ENCODE results near the gene SCP2.

SCP2 gene

GRCh38 chr1:53037159-53037558 is 110.1 kb downstream of the SCP2 start:
- H3K4me1 ChIP-seq (ENCODE audit: control insufficient read depth, low read length), result no peaks in the 10 kb centered on the region
- TF ChIP-seq EZH2phosphoT487 (IDR thresholded peaks at IDR 0.05; ENCODE audit: borderline replicate concordance, low read length), result no peak
- no peak for TF ChIP-seq CTCF (IDR thresholded peaks at IDR 0.05; ENCODE audit: low read depth, low read length, poor library complexity, severe bottlenecking)
- H3F3A ChIP-seq (ENCODE audit: control insufficient read depth, insufficient read depth), result no peaks in the 10 kb centered on the region
- no peaks in the 10 kb centered on the region for H3K9me3 ChIP-seq (ENCODE audit: control insufficient read depth, insufficient read depth, low read length)
- H3K9me2 ChIP-seq (replicated peaks; ENCODE audit: control insufficient read depth, low read length), result no peaks in the 10 kb centered on the region
- H3K79me2 ChIP-seq (ENCODE audit: control insufficient read depth, low read length), result no peaks in the 10 kb centered on the region
- no peak overlapping the region for H3K4me3 ChIP-seq (ENCODE audit: low read length)
- peaks cover 3% of the 10 kb centered on the region; the same call in 1 of the 2 replicates for H3K36me3 ChIP-seq (ENCODE audit: control insufficient read depth, low read length)
- no peaks in the 10 kb centered on the region for H3K27me3 ChIP-seq (ENCODE audit: control insufficient read depth, low read length)
- no peaks in the 10 kb centered on the region for H4K20me1 ChIP-seq (ENCODE audit: control insufficient read depth, insufficient read depth, low read depth, low read length)
- H3K27ac ChIP-seq (ENCODE audit: low read depth, low read length), result no peak overlapping the region
- H3K4me2 ChIP-seq (ENCODE audit: low read length), result no peak overlapping the region

GRCh38 chr1:53038566-53038965 is 111.5 kb downstream of the SCP2 start:
- no peak for TF ChIP-seq EZH2phosphoT487 (IDR thresholded peaks at IDR 0.05; ENCODE audit: borderline replicate concordance, low read length)
- TF ChIP-seq CTCF (IDR thresholded peaks at IDR 0.05; ENCODE audit: low read depth, low read length, poor library complexity, severe bottlenecking), result no peak
- Histone ChIP-seq H3K4me2 (ENCODE audit: low read length) (no peak overlapping the region), H3K36me3 (ENCODE audit: control insufficient read depth, low read length) (peaks cover 3% of the 10 kb centered on the region; the same call in 1 of the 2 replicates), H3K79me2 (ENCODE audit: control insufficient read depth, low read length) (no peaks in the 10 kb centered on the region), H3K27ac (ENCODE audit: low read depth, low read length) (no peak overlapping the region), H3K4me3 (ENCODE audit: low read length) (no peak overlapping the region), H4K20me1 (ENCODE audit: control insufficient read depth, insufficient read depth, low read depth, low read length) (no peaks in the 10 kb centered on the region), H3K9me3 (ENCODE audit: control insufficient read depth, insufficient read depth, low read length) (no peaks in the 10 kb centered on the region), H3K4me1 (ENCODE audit: control insufficient read depth, low read length) (no peaks in the 10 kb centered on the region), H3F3A (ENCODE audit: control insufficient read depth, insufficient read depth) (no peaks in the 10 kb centered on the region), H3K27me3 (ENCODE audit: control insufficient read depth, low read length) (no peaks in the 10 kb centered on the region), H3K9me2 (replicated peaks; ENCODE audit: control insufficient read depth, low read length) (no peaks in the 10 kb centered on the region)

DNA sequence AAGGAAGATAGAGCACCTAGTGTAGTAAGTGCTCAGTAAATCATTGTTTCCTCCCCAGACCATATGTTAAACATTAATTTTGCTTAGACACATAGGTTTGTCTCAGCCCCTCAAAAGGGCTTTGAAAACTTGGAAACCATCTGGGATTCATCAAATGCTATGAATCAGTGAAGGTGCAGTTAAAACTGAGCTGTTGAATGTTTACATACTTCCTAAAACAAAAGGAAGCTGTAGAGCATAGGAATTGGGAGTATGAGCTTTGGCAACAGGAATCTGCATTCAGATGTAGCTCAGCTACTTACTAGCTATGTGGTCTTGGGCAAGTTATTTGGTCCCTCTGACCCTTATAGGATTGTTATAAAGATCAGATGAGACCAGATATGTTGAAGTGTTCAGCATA is 116.2 kb downstream of the SCP2 start:
- Histone ChIP-seq H3K79me2 (ENCODE audit: control insufficient read depth, low read length) (no peaks in the 10 kb centered on the region), H3K27ac (ENCODE audit: low read depth, low read length) (no peak overlapping the region), H3F3A (ENCODE audit: control insufficient read depth, insufficient read depth) (no peaks in the 10 kb centered on the region), H3K9me3 (ENCODE audit: control insufficient read depth, insufficient read depth, low read length) (no peaks in the 10 kb centered on the region), H3K4me3 (ENCODE audit: low read length) (no peak overlapping the region), H4K20me1 (ENCODE audit: control insufficient read depth, insufficient read depth, low read depth, low read length) (no peaks in the 10 kb centered on the region), H3K9me2 (replicated peaks; ENCODE audit: control insufficient read depth, low read length) (no peaks in the 10 kb centered on the region), H3K36me3 (ENCODE audit: control insufficient read depth, low read length) (peaks cover 3% of the 10 kb centered on the region; the same call in 1 of the 2 replicates), H3K4me1 (ENCODE audit: control insufficient read depth, low read length) (no peaks in the 10 kb centered on the region), H3K4me2 (ENCODE audit: low read length) (no peak overlapping the region), H3K27me3 (ENCODE audit: control insufficient read depth, low read length) (no peaks in the 10 kb centered on the region)
- TF ChIP-seq CTCF (IDR thresholded peaks at IDR 0.05; ENCODE audit: low read depth, low read length, poor library complexity, severe bottlenecking) (no peak), EZH2phosphoT487 (IDR thresholded peaks at IDR 0.05; ENCODE audit: borderline replicate concordance, low read length) (no peak)

All from DOHH2 (cell line).